ENCODE measurements around the gene ACOT7.
A peak's percentile ranks its signal among the peaks of the same experiment; 100 is the strongest.
"Not testable (repeated sequence)": the region's sequence is repeated elsewhere in the genome, so short reads cannot be mapped to it uniquely, and the experiment has no call there.

ACOT7 gene, protein sequence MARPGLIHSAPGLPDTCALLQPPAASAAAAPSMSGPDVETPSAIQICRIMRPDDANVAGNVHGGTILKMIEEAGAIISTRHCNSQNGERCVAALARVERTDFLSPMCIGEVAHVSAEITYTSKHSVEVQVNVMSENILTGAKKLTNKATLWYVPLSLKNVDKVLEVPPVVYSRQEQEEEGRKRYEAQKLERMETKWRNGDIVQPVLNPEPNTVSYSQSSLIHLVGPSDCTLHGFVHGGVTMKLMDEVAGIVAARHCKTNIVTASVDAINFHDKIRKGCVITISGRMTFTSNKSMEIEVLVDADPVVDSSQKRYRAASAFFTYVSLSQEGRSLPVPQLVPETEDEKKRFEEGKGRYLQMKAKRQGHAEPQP

DNA sequence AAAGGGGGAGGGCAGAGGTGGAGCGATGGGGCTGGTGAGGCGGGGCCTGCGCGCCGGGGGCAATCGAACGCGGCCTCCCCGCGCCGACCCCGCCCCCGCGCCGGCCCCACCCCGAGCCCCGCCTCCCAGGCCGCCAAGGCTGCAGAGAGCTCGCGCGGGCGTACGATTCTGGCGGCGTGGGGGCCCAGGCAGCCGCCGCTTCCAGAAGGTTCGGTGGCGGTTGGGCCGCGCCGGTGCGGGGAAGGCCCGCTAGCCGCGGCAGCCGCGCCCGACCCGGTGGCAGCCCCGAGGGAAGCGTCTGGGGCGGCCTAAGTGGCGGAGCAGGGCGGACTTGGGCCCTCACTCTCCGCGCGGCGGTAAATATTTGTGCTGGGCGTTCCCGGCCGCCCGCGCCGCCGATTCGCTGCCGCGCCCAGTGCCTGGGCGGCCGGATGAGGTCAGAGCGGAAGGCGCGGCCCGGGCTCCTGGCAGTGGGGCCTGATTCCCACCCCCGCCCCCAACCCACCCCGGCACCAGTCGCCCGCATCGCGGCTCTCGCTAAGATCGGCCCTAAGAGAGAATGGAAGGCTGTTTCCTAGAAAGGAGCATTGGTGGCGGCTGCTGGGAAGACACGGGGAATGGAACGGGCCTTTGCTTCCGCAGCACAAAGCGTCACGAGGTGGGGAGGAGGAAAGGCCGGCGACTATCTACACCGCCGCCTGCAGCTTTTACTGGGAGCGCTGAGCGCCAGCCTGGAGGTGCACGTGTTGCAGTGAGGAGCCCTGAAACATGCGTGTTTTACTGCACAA lies at the start of gene ACOT7:
Gene ACOT7, minus strand, starts transcription at position 368 of the 788 bp plus-strand sequence. CDS start 368 bp downstream, outside the sequence.
- peak; percentile 77 to 84 for DNase-seq (ENCODE audit: low read depth in 2 of 2, low spot score in 1 of 2)

DNA sequence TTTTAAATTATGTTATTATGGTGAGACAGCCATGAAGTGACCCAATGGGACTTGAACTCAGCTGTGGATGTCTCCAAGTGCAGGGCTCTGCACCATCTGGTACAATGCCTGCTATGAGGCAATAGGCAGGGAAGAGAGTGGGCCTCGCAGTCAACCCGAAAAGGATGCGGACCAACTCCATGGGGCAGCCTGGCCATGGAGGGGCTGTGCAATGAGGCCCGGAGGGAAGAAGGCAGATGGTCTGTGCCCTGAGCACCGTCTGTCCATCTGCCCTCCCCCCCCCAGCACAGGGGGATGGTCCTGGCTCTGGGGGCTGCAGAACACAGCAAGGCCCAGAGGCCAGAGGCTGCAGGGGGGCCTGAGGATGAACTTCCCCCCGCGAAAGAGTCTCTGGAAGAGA lies 48.0 kb upstream of the ACOT7 start:
- no peak for DNase-seq (ENCODE audit: low read depth in 2 of 2, low spot score in 1 of 2)

DNA sequence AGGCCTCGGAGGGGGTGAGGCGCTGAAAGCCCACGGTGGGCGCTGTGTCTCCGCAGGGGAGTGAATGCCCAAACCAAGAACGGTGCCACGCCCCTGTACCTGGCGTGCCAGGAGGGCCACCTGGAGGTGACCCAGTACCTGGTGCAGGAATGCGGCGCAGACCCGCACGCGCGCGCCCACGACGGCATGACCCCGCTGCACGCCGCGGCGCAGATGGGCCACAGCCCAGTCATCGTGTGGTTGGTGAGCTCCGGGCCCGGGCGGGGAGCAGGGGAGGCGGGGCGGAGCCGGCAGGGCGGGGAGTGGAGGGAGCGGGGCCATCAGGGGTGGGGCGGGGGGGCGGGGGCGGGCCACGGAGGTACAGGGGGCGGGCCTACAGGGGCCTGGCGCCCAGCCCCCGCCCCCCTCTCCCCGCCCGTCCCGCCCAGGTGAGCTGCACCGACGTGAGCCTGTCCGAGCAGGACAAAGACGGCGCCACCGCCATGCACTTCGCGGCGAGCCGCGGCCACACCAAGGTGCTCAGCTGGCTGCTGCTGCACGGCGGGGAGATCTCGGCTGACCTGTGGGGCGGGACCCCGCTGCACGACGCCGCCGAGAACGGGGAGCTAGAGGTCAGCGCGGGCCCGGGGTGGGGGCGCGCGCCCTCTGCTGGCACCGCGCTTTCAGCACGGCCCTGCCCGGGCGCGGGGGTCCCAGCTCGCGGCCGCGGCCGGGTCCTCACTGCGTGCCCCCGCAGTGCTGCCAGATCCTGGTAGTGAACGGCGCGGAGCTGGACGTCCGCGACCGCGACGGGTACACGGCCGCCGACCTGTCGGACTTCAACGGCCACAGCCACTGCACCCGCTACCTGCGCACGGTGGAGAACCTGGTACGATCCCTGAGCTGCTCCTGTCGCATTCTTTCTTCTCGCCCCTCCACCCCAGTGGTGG lies 46.9 kb upstream of the ACOT7 start:
- DNase-seq (ENCODE audit: low read depth in 2 of 2, low spot score in 1 of 2), result peak in 1 of 2 donors; percentile 53

DNA sequence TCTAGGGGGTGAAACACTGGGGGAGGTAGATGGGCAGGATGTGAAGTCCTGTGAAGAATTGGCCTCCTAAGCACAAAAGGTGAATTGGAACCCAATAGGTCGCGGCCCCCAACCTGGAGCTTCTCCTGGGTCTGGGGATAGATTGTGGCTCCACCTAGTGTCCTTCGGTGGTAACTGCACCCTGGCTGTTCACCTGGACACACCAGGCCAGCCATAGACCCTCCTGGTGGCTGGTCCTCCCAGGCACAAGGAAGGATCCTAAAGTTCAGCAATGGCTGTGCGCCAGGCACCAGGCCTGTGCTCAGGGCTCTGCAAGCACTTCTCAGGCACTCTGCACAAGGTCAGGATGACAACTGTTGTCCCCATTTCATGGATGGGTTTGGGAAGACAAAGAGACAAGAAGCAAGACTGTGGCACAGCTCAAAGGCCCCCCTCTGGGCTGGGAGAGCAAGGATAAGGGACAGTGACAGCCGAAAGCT lies 44.5 kb upstream of the ACOT7 start:
- peak; percentile 41 to 52 for DNase-seq (ENCODE audit: low read depth in 2 of 2, low spot score in 1 of 2)

DNA sequence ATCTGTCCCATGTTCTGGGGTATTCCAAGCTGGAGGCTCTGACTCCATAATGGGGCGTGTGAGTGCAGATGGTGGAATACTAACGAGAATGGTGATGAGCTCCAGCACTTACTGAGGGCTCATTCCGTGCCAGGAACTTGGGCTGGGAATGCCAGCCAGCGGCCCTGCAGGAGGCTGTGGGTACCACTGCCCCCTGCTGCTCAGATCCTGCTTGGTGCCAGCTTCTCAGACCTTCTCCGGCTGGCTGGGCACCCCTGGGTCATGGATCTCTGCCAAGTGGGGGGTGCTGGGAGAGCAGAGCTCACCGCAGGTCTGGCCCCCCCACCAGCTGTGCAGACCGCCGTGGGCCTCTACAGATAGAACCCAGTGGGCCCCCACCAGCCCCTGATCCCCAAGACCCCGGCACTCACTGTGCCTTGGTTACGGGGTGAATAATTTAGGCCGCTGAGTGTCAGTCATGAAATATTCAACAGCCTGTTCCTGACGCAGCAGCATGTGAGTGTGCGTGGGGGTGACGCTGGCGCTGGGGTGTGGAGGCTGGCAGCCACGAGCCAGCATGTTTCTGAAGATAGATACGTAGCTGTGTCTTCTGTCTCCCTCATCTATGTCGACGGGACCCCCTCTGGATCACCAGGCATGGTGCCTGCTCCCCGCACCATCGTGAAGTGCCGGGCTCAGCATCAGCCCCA lies 43.6 kb upstream of the ACOT7 start:
- DNase-seq (ENCODE audit: low read depth in 2 of 2, low spot score in 1 of 2), result not testable (repeated sequence)

DNA sequence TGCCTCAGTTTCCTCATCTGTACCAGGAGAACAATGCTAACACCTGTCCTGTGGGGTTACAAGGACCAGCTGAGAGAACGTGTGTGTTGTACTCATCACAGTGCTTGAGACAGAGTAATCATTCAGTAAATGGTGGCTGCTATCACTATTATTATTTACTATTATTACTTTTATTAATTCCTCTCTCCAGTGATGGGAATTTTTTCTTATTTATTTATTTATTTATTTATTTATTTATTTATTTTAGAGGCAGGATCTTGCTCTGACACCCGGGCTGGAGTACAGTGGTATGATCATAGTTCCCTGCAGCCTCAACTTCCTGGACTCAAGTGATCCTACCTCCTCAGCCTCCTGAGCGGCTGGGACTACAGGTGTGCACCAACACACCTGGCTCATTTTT lies 42.7 kb upstream of the ACOT7 start:
- DNase-seq (ENCODE audit: low read depth in 2 of 2, low spot score in 1 of 2), result not testable (repeated sequence)

DNA sequence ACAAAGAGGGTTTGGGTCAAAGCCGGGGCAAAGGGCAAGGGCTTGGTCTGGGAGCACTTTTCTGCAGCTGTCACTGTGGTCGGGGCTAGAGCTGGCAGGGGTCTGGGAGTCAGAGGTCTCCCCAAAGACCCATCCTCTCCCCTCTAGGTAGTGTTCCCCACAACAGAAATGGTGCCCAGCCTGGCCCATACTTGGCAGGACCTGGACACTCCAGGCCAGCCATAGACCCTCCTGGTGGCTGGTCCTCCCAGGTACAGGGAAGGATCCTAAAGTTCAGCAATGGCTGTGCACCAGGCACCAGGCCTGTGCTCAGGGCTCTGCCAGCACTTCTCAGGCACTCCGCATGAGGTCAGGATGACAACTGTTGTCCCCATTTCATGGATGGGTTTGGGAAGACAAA lies 42.0 kb upstream of the ACOT7 start:
- no peak for DNase-seq (ENCODE audit: low read depth in 2 of 2, low spot score in 1 of 2)

DNA sequence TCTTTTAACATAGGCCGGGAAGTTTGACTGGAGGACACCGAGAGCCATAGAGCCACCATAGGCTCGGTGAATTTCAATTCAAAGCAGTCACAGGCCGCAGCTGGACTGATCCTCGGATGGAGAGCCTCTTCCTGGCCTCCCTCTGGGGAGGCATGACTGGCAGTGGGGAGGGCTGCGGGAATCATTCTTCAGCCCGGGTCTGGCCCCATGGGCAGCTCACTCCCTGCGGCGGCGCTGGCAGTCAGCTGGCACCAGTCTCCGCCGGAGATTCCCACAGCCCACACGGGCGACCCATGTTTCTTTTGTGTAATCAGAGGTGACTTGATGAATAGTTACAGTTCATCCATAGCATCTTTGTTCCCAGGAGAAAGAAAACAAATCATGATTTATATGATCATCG lies 41.6 kb upstream of the ACOT7 start:
- no peak for DNase-seq (ENCODE audit: low read depth in 2 of 2, low spot score in 1 of 2)

DNA sequence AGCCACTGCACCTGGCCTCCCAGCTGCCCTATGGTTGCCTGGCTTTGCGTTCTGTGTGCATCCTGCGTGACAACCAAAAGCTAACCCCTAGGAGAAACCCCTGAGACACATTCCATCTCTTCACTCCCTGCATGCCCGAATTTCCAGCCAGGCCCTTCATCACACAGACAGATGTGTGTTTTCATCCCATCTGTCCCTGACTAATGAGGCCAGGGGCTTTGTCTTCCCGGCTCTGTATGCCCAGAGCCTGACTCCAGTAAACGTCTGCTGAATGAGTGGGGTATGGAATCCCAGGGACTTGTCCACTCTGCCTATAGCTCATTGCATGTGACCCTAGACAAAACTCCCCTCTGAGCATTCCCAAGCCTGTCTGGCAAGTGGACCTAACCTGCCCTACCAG lies 40.6 kb upstream of the ACOT7 start:
- no peak for DNase-seq (ENCODE audit: low read depth in 2 of 2, low spot score in 1 of 2)

DNA sequence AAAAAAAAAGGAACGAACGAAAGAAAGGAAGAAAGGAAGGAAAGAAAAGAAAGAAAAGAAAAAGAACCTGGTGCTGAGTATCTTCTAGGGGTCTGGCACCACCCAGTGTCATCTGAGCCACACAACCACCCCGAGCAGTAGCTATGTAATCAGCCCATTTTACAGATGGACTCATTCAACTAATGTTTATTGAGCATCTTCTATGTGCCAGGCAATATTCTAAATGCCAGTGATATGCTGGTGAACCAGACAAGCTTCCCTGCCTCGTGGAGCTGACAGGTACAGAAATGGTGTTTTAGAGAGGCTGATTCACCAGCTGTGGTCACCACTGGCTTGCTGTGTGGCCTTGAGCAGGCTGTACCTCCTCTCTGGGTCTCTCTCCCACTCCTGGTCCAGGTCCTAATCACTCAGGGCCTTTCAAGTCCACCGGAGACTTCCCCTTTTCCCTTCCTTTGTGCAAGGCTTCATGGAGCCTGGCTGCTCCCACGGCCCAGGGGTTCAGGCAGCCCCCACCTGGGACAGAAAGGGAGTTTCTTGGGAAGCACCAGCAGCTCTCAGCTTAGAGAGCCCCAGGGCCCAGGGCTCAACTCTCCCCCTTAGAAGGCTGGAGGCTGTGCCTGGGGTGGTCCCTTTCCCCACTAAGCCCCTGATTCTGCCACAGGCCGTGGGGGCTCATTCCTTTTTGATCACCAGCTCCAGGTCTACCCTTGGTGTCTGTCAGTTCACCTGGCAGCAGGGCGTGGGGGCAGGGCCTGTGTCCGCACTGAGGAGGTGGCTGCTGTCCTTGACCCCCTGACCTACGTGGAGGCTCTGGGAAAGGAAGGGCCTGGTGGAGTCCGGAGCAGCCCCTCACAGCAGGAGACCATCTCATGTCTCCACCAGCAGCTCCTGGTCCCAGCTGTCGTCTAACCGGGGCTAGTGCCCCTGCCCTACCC lies 38.3 kb upstream of the ACOT7 start:
- DNase-seq (ENCODE audit: low read depth in 2 of 2, low spot score in 1 of 2), result not testable (repeated sequence)

DNA sequence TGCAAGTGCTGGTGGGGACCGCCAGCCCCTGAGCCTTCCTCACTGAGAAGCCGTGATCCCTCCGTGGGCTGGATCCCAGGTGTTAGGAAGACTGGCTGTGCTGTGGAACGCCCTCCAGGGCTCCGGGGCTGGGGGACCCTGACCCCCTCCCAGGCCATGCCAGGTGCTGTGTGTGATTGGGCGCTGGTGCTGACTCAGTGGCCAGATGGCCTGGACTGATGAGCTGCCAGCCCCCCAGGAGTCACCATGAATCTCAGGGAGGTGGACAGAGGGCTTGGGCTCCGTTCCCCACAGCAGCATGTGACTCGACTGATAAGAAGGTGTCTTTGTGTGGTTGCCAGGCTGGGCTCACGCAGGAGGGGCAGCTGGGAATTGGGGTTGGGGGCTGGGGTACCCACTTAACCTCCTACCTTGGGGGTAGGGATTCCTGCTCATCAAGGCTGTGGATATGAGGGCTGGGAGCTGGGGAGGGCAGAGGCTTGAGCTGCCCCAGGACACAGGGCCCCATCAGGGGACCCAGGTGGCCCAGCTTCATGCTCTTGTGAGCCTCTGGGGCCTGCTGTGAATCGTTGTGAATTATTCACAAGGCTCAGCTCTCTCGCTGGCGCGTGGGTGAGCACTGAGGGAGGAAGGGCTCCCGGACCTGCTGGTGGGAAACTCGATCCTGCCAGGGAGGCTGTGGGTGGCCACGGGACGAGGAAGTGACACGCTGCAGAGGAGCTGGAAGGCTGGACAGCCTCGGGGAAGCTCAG lies 36.3 kb upstream of the ACOT7 start:
- not testable (repeated sequence) for DNase-seq (ENCODE audit: low read depth in 2 of 2, low spot score in 1 of 2)

DNA sequence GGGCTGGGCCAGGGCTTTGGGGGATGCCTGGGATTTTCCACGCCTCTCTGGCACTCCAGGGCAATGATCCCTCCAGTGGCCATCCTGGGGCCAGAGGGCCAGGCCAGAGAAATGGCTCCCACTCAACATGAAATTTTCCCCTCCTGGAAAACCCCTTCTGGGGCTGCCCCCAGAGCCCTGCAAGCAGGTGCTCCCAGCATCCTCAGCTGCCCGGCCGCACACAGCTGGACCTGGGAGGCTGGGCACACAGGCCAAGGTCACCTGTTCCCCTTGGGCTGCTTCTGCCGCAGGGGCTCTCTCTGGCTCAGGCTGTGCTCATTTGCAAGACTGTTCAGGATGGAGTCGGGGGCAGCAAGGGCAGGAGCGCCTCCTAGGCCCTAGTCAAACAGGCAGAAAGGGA lies 34.9 kb upstream of the ACOT7 start:
- DNase-seq (ENCODE audit: low read depth in 2 of 2, low spot score in 1 of 2), result not testable (repeated sequence)

DNA sequence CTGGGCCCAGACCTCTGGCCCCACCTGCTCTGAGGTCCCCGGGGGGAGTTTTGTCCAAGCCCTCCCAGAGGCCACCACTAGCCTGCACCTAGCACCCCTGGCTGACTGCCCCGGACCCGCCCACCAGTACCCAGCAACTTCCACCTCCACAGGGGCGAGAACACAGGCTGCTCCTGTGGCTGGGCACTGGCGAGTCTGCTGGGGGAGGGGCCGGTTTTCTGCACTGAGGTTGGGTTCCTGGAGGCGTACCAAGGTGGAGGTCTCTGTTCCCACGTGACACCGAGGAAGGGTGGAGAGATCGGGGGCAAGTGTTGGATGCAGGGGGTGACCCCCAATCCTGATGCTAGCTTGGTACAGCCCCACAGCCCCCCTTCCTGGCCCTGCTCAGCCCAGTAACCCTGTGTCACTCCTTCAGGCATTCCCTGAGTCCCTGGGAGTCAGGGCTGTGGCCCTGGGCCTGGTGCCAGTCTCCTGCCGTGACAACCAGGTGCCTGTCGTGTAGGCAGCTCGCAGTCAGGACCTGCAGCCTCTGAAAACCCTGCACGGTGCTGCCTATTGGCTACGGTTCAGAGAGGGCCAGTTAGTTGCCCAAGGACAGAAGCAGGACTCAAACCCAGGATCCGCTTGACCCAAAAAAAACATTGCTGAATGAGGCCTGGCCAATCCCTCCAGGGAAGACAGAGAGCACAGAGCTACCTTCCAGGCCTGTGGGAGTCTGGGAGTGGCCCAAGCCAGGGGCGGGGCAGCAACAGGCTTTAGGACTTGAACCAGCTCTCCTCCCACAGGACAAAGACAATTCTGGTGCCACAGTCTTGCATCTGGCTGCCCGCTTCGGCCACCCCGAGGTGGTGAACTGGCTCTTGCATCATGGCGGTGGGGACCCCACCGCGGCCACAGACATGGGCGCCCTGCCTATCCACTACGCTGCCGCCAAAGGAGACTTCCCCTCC lies 34.1 kb upstream of the ACOT7 start:
- DNase-seq (ENCODE audit: low read depth in 2 of 2, low spot score in 1 of 2), result no peak

DNA sequence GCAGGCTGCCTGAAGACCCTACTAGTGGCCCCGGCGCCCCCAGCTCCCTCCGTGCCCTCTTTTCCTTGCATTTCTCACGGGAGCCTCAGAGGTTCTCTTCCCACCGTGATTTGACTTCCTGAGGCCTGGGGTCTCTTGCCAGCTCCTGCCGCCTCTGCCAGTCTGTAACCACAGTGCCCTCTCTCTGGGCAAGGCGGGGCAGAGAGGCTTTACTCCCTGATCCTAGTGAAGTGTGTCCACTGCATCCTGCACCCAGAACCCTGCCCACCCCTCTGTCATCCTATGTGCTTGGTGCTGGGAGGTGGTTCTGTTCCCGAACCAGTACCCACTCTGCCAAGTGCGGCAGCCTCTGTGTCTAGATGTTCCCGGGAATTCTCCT lies 33.4 kb upstream of the ACOT7 start:
- DNase-seq (ENCODE audit: low read depth in 2 of 2, low spot score in 1 of 2), result no peak

DNA sequence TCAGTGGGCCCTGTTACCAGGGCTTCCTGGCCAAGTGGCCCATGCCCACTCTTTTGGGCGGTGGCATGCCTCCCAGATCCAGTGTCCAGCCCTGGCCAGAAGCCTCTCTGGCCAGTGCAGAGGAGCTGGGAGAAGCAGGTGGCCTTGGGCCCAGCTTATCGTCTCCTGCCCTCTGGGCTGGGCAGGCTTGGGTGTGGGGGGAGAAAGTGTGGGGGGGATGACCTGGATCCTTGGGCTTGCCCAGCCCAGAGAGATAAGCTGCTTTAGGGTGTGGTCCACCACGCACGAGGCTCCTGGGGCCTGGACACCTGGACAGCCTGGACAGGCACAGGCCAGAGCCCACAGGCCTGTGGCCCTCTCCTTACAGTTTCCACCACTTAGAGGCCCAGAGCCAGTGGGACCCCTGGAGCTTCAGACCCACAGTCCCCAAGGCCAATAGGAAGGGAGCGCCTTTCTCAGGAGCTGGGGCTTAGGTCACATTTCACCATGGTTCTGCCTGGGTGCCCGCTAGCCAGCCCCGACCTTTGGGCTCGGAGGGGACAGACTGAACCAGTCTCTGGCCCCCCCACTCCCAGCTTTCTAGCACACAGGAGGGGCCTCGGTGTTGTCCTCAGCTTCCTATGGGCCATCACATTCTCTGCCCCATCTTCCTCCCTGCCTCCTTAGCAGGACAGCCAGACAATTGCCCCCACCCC lies 32.9 kb upstream of the ACOT7 start:
- DNase-seq (ENCODE audit: low read depth in 2 of 2, low spot score in 1 of 2), result no peak

DNA sequence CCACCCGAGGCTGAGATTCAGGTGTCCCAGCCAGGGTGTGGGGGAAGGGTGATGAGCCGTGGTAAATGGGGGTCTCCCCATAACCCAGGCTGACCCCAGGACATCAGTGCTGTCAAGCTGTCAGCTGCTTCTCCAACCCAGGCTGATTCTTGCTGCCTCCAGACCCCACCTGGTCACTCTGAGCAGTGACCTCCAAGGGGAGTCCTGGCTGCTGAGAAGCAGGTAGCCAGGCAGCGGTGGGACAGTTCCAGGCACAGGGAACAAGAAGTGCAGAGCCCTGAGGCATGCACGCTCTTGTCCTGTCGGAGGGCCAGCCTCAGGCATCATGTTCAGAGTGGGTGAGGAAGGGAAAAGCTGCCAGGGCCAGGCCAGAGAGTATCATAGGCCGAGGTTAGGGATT lies 32.1 kb upstream of the ACOT7 start:
- no peak for DNase-seq (ENCODE audit: low read depth in 2 of 2, low spot score in 1 of 2)

Measured in stimulated activated CD8-positive, alpha-beta memory T cell treated with anti-CD3 and anti-CD28 coated beads, Interleukin-4, amount 100 ng/mL, for 4 hours (primary cell).